SK-N-SH (cell line): Measurements from ENCODE around the gene MYLK.

Source experiments
- PBX3 ChIP-seq: IDR thresholded peaks from 2 replicates; pipeline ENCODE4; 2012
- POLR2AphosphoS5 ChIP-seq: IDR thresholded peaks from 2 replicates; pipeline ENCODE4 v1.6.1; 2012; ENCODE audit warnings: low read depth, low read length
- RCOR1 ChIP-seq: fragments of 150-350 bp; IDR thresholded peaks from 2 replicates; pipeline ENCODE4 v1.6.1; 2017; ENCODE audit warnings: antibody characterized with exemption, low read length
- TEAD4 ChIP-seq: IDR thresholded peaks from 2 replicates; pipeline ENCODE4 v1.4.0; 2012; ENCODE audit warnings: mild to moderate bottlenecking, borderline replicate concordance; ENCODE audit not compliant: insufficient read depth
- TF ChIP-seq, protein P1 (sequence below): fragments of 200-600 bp; sonication (generic); IDR thresholded peaks from 2 replicates; pipeline ENCODE4 v1.6.1; 2017; ENCODE audit warnings: antibody characterized with exemption, mild to moderate bottlenecking, moderate library complexity

DNA sequence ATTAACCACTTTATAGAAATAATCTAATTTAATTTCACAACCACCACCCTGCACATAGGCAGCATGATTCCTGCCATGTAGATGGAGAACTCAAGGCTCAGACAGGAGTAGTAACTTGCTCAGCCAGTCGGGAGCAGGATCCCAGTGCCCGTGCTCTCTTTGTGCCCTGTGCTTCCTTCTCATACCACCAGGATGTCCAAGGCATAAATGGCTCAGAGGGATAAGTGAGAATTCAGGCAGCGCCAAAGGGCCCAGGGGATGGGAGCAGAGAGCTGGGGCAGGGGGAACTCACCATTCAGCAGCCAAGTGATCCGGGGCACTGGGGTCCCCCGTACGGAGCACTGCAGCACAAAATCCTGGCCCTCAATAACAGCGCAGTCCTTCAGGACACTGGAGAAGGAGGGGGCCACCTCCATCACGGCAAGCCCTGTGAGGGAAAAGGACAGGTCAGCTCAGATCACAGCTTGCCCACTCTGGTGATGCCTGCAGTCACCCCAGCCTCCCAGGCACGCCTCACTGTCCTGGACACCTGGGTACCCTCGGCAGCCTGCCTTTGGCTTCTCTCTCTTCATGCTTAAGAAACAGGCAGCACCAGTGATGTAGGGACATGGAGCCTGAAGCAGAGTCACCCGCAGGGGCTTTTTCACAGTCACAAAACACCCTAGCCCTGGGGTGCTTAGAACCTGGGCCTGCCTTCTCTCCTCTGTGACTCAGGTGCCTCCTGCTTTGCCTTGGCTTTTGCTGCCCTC, 158.3 kb downstream of the MYLK start:
- TF ChIP-seq TEAD4 (no peak), POLR2AphosphoS5 (no peak), RCOR1 (no peak), PBX3 (no peak)
- TF ChIP-seq, protein P1, sequence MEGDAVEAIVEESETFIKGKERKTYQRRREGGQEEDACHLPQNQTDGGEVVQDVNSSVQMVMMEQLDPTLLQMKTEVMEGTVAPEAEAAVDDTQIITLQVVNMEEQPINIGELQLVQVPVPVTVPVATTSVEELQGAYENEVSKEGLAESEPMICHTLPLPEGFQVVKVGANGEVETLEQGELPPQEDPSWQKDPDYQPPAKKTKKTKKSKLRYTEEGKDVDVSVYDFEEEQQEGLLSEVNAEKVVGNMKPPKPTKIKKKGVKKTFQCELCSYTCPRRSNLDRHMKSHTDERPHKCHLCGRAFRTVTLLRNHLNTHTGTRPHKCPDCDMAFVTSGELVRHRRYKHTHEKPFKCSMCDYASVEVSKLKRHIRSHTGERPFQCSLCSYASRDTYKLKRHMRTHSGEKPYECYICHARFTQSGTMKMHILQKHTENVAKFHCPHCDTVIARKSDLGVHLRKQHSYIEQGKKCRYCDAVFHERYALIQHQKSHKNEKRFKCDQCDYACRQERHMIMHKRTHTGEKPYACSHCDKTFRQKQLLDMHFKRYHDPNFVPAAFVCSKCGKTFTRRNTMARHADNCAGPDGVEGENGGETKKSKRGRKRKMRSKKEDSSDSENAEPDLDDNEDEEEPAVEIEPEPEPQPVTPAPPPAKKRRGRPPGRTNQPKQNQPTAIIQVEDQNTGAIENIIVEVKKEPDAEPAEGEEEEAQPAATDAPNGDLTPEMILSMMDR = peak; percentile 22; the same call in 1 of the 2 replicates
